ENCODE data around the gene TMEM212. TPM values are rescaled to one million over a fixed set of nuclear protein-coding genes. Genes with fewer than 3 reads are reported as not detected.

The TMEM212 gene
- total RNA-seq, 1 donor from 2014 or later = not detected

DNA sequence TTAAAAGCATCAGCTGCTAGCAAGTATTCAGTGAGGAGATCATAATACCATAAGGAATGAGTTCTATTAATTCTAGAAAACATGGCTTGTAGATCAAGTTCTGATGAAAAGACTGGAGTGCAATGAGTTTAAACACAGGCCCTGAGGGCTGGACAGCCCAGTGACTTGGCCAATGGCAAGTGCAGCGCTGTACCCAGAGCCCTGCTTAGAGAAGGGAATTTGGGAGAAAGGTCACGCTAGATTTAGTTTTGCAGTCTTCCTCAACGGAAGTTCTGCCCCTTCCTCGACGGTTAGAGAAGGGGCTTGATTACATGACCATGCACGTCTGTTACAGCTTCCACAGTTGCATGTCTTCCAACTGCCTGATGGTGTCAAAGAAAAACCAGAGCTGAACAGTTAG, 4.0 kb downstream of the TMEM212 start:
- Histone ChIP-seq H3K27ac (no peak overlapping the region), H3K4me1 (peaks cover 0 to 11% of the 10 kb centered on the region in 2 donors), H3K27me3 (no peaks in the 10 kb centered on the region), H3K9me3 (no peaks in the 10 kb centered on the region), H3K4me3 (no peak overlapping the region), H3K36me3 (no peaks in the 10 kb centered on the region)
- no peak for DNase-seq (ENCODE audit: low spot score in 2 of 2)
- TF ChIP-seq, protein P1, sequence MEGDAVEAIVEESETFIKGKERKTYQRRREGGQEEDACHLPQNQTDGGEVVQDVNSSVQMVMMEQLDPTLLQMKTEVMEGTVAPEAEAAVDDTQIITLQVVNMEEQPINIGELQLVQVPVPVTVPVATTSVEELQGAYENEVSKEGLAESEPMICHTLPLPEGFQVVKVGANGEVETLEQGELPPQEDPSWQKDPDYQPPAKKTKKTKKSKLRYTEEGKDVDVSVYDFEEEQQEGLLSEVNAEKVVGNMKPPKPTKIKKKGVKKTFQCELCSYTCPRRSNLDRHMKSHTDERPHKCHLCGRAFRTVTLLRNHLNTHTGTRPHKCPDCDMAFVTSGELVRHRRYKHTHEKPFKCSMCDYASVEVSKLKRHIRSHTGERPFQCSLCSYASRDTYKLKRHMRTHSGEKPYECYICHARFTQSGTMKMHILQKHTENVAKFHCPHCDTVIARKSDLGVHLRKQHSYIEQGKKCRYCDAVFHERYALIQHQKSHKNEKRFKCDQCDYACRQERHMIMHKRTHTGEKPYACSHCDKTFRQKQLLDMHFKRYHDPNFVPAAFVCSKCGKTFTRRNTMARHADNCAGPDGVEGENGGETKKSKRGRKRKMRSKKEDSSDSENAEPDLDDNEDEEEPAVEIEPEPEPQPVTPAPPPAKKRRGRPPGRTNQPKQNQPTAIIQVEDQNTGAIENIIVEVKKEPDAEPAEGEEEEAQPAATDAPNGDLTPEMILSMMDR (IDR thresholded peaks at IDR 0.05) = no peak
- intact Hi-C loops (cut with DNase I) = no loop called here

DNA sequence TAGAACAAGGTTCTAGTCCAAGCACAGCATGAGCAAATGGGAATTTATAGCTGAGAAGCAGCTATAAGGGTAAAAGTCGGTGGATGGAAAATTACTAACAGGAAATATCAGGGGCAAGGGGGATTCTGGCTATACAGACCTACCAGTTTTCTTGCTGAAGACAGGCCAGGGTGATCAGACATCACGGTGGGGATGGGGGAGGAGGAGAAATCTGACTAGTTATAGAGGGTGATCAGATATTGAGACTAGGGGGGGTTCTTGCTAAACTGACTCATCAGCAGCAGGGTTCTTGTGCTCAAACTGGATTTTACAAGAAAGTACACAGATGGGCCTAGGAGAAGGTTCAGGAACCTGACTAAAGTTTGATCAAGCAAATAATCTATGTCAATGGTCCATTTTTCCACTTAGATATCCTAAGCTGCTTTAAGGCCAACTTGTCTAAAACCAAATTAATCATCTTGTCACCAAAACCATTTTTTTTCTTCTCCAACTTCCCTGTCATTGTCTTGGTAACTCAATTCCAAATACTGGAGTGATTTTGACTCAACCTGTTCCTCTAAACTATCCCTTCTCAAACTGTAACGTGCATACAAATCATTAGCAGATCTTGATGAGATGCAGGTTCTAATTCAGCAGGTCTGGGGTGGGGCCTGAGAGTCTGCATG, 4.6 kb downstream of the TMEM212 start:
- Histone ChIP-seq H3K4me1 (peaks cover 0 to 11% of the 10 kb centered on the region in 2 donors), H3K9me3 (no peaks in the 10 kb centered on the region), H3K27me3 (no peaks in the 10 kb centered on the region), H3K27ac (no peak overlapping the region), H3K4me3 (no peak overlapping the region), H3K36me3 (no peaks in the 10 kb centered on the region)
- DNase-seq (ENCODE audit: low spot score in 2 of 2) = no peak
- intact Hi-C loops (cut with DNase I) = no loop called here
- TF ChIP-seq, protein P1 (IDR thresholded peaks at IDR 0.05) = no peak

DNA sequence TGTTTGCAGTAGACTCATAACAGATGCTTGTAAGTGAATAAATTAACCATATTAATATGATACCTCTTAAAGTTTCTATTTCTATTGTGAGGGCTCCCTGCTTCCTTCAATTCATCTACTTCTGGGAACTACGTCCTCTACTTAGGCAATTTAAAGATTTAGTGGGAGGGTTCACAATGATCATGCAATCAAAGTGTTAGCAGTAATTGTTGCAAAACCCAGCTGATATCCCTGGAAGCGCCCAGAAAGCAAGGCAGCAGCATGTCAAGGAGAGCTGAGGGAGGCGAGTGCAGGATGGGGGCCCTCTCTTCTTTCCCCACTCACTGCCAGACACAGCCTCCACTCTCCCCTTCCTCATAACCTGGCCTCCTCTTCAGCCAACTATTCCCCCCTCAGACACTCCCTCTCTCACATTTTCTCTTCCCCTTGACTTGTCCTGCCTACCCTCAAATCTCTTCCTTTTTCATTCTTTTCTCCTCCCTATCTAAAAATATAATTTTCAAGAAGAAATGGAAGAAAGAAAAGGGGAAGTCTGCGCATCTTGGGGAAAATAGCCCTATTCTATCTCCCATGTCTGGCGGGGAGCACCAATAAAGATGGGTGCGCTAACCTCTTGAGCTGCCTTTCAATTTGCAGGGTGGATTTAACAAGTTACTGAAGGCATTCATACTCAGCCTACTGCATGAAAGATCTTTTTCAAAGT, 6.6 kb downstream of the TMEM212 start:
- no peak overlapping the region for H3K4me3 ChIP-seq
- no peak overlapping the region for H3K27ac ChIP-seq
- intact Hi-C loops (cut with DNase I) = no loop called here
- no peaks in the 10 kb centered on the region for H3K36me3 ChIP-seq
- H3K4me1 ChIP-seq = peaks cover 0 to 11% of the 10 kb centered on the region in 2 donors
- DNase-seq (ENCODE audit: low spot score in 2 of 2) = no peak
- H3K27me3 ChIP-seq = no peaks in the 10 kb centered on the region
- TF ChIP-seq, protein P1 (IDR thresholded peaks at IDR 0.05) = no peak
- peaks cover 0 to 8% of the 10 kb centered on the region in 2 donors for H3K9me3 ChIP-seq

DNA sequence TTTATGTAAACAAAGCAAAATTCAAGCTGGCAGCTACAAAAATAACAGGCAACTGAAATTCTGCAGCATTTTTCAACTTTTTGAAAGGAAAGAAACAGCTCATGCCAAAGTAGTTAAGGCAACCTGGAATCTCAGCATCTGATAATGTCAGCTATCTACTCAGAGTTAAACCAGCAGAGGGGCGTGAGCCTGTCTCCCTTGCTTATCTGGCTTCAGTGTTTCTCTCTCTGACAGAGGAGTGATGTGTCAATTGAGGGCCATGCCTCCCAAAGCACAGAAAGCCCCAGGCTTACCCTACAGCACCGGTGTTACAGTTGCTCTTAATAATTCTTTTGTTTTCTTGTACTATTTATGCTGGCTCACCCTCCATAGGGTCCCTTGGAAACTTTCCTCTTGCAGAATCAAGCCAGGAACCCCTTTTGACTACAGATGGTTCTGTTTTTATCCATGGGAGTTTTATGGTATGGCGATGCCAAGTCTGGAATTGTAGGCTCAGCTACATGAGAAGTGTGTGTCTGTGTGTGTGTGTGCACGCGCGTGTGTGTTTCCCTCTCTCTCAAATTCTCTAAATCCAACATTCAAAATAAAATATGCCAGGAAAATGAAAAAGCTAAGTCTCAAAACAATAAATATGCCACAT, 7.3 kb downstream of the TMEM212 start:
- intact Hi-C loops (cut with DNase I) = no loop called here
- no peaks in the 10 kb centered on the region for H3K27me3 ChIP-seq

DNA sequence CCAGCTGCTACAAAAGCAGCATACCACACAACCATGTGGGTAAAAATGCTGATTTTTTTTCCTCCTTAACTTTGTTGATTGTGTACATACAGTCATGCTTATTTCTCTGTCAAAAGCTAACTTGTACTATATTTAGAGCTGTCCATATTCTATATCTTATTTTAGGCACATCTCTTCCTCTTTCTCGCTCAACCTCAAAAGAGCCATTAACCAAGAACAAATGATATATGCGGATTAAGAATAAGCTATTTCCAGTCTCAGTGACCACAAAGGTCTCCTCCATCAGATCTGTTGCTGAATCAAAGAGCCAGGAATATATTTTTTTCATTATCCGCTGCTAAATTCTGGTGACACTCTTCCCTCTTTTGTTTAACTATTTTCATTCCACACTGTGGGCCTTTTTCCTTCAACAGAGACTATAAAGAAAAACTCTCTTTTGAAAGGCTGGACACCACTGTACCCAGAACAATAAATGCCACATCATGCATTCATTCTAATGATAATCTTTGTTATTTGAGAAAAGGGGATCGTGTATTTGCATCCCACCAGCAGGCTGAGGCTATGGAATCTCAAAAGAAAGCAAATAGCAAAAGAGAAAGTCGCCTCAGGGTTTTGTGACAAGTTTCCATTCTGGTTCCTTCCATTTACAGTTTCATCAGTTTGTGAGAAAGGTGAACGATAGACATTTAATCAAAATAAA, 8.0 kb downstream of the TMEM212 start:
- Histone ChIP-seq H3K27me3 (no peaks in the 10 kb centered on the region), H3K27ac (no peak overlapping the region), H3K9me3 (peaks cover 0 to 11% of the 10 kb centered on the region in 2 donors), H3K36me3 (no peaks in the 10 kb centered on the region), H3K4me1 (peaks cover 0 to 11% of the 10 kb centered on the region in 2 donors), H3K4me3 (no peak overlapping the region)
- intact Hi-C loops (cut with DNase I) = no loop called here
- TF ChIP-seq, protein P1 (IDR thresholded peaks at IDR 0.05) = no peak
- no peak for DNase-seq (ENCODE audit: low spot score in 2 of 2)

More for the DNA sequence above, 7.3 kb downstream of the TMEM212 start:
- peaks cover 0 to 11% of the 10 kb centered on the region in 2 donors for H3K4me1 ChIP-seq
- DNase-seq (ENCODE audit: low spot score in 2 of 2) = no peak
- TF ChIP-seq, protein P1 (IDR thresholded peaks at IDR 0.05) = no peak
- no peak overlapping the region for H3K4me3 ChIP-seq
- H3K36me3 ChIP-seq = no peaks in the 10 kb centered on the region
- peaks cover 0 to 11% of the 10 kb centered on the region in 2 donors for H3K9me3 ChIP-seq
- no peak overlapping the region for H3K27ac ChIP-seq

Data from ascending aorta (tissue), 2 donors.